GM21381 (cell line): ENCODE measurements around the gene GPC2.

Source experiments
- ATAC-seq: cut with Tn5 transposase; IDR thresholded peaks from one replicate; pipeline ENCODE4 v1.9.1; 2021; ENCODE audit warnings: mild to moderate bottlenecking, moderate library complexity; ENCODE audit not compliant: unreplicated experiment

GPC2 gene

DNA sequence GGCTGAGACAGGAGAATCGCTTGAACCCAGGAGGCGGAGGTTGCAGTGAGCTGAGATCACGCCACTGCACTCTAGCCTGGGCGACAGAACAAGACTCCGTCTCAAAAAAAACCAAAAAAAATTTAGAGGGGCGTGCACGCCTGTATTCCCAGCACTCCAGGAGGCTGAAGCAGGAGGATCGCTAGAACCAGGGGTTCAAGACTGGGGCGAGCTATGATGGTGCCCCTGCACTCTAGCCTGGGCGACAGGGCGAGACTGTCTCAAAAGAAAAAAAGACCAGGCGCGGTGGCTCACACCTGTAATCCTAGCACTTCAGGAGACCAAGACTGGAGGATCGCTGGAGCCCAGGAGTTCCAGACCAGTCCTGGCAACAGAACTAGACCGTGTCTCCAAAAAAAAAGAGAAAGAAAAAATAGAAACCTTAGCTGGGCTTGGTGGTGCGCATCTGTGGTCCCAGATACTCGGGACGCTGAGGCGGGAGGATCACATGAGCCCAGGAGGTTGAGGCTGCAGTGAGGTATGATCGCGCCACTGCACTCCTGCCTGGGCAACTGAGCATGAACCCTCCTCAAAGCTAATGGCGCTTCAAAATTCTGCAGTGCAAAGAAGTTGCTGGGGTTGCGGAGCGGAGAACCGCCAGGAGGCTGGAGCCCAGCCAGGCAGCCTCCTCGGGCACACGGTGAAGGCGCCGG is 50.8 kb downstream of the GPC2 start:
- ATAC-seq, result no peak

DNA sequence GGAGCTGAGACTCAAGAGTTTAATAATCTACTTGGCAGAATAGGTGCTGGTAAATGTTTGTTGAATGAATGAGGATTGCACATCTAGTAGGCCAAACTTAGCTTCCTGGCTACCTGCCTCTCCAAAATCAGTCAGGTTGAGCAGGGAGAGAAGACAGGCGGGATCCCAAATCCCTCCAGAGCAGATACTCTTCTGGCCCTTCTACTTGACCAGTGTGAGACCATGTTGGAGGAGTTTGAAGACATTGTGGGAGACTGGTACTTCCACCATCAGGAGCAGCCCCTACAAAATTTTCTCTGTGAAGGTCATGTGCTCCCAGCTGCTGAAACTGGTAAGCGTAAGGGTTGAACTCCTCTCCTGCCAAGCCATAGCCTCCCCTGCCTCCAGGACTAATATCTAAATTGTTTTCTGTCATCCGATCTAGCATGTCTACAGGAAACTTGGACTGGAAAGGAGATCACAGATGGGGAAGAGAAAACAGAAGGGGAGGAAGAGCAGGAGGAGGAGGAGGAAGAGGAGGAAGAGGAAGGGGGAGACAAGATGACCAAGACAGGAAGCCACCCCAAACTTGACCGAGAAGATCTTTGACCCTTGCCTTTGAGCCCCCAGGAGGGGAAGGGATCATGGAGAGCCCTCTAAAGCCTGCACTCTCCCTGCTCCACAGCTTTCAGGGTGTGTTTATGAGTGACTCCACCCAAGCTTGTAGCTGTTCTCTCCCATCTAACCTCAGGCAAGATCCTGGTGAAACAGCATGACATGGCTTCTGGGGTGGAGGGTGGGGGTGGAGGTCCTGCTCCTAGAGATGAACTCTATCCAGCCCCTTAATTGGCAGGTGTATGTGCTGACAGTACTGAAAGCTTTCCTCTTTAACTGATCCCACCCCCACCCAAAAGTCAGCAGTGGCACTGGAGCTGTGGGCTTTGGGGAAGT is 52.6 kb downstream of the GPC2 start:
- ATAC-seq, result no peak

DNA sequence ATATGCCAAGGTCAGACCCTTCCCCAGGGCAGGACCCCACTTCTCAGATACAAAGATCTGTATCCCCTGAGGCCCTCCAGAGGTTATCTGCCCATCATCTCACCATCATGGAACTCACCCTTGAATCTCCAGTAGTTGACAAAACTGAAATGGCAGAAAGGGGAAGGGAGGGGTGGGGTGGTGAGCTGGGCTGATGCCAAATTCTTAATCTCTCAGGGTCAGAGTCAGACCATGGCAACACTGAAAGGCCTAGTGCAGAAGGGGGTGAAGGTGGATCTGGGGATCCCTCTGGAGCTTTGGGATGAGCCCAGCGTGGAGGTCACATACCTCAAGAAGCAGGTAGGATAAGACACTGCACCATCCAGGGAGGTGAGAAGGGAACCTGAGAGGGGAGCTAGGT is 54.6 kb downstream of the GPC2 start:
- ATAC-seq, result no peak

DNA sequence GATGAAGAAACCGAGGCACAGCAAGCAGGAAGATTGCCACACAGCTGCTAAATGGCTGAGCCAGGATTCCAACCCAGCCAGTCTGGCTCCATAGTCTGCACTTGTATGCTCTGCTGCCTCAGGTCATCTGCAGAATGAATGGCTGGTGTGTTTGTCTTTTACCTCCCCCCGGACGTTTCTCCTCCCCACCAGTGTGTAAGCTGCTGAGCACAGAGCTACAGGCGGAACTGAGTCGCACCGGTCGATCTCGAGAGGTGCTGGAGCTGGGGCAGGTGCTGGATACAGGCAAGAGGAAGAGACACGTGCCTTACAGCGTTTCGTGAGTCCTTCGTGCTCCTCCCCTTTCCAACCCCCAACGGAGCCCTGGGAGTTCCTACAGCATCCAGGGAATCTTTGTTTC is 55.1 kb downstream of the GPC2 start:
- no peak for ATAC-seq

DNA sequence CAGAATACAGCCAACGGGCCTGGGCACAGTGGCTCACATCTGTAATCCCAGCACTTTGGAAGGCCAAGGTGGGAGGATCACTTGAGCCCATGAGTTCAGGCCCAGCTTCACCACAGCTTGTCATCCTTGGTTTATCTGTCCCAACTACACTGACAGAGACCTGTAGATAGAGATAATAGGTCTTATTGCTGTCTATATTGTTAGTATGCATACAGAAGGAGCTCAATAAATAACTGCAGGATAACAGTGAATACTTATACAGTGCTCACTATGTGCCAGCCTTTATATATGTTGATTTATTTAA is 56.5 kb downstream of the GPC2 start:
- no peak for ATAC-seq

DNA sequence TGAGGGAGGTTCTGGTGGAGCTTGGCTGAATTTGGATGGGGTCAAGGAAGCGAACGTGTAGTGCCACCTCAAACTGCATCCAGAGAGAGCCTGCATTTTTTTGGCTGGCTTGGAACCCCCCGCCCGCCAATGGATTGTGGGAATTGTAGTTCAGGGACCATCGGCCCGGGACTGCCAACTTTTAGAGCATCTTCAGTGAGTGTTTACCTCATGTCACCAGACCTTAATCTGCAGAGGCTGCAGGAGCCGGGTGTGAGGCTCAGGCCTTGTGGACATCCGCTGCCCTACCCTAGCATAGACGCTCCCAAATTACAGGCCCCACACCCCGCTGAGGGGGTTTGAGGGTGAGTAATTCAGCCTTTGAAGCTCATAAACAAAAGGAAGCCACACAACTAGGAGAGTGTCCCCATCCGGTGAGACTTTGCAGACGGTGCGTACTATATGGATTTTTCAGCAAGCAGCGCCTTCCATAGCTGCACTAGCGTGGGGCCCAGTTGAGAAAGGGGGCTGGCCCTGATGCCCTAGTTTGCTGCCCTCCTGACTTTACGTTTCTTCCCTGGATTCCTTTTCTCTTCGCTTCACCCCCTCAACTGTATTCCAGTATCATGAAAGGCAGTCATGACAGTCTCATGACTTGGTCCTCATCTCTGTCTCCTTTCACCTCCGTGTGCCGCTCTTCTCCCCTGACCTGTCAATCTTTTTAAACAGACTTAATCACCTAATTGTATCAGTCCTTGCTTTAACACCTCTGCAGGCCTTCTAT is 57.0 kb downstream of the GPC2 start:
- ATAC-seq, result peak; percentile 27
